ENCODE data around the gene SLCO4A1. TPM values are rescaled to one million over a fixed set of nuclear protein-coding genes. Genes with fewer than 3 reads are reported as not detected.

The SLCO4A1 gene
- total RNA-seq: 59.2 and 61.1 TPM in 2 replicates

GRCh38 chr20:62642051-62642665 is at the start of gene SLCO4A1:
Gene SLCO4A1, plus strand, starts transcription at chr20:62642503. Its CDS starts 13,952 bp downstream, at chr20:62656455.
- Mint-ChIP-seq H3K4me1 (ENCODE audit: low read depth) (peaks cover 23% of the 10 kb centered on the region), H3K4me3 (ENCODE audit: low read depth) (peak within 1 kb of the TSS; percentile 80), H3K36me3 (ENCODE audit: low read depth) (peaks cover 17% of the 10 kb centered on the region), H3K27me3 (ENCODE audit: low read depth) (peaks cover 7% of the 10 kb centered on the region), H3K9me3 (no peaks in the 10 kb centered on the region), H3K27ac (peak within 1 kb of the TSS; percentile 74)
- intact Hi-C loops (cut with micrococcal nuclease): loop anchor here (1.0 to 5.0 kb wide), 4 partner anchors 9 to 153 kb away; no protein-coding TSS in a partner anchor
- peak; percentile 89 for DNase-seq (ENCODE audit: low spot score)

- Mint-ChIP-seq H3K9me3 (no peaks in the 10 kb centered on the region), H3K27ac (no peak overlapping the region)
- intact Hi-C loops (cut with micrococcal nuclease): no loop called here
These were observed 49.7 kb upstream of the SLCO4A1 start for GRCh38 chr20:62592506-62593177.

GRCh38 chr20:62593616-62594015 is 48.7 kb upstream of the SLCO4A1 start:
- Mint-ChIP-seq H3K27me3 (ENCODE audit: low read depth) (peaks cover 18% of the 10 kb centered on the region), H3K36me3 (ENCODE audit: low read depth) (no peaks in the 10 kb centered on the region), H3K4me3 (ENCODE audit: low read depth) (no peak overlapping the region), H3K27ac (no peak overlapping the region), H3K4me1 (ENCODE audit: low read depth) (peaks cover 9% of the 10 kb centered on the region), H3K9me3 (no peaks in the 10 kb centered on the region)
- intact Hi-C loops (cut with micrococcal nuclease): no loop called here
- no peak for DNase-seq (ENCODE audit: low spot score)

More at GRCh38 chr20:62592506-62593177, 49.7 kb upstream of the SLCO4A1 start:
- no peak overlapping the region for H3K4me3 Mint-ChIP-seq (ENCODE audit: low read depth)
- peaks cover 3% of the 10 kb centered on the region for H3K4me1 Mint-ChIP-seq (ENCODE audit: low read depth)
- peaks cover 12% of the 10 kb centered on the region for H3K27me3 Mint-ChIP-seq (ENCODE audit: low read depth)
- no peak for DNase-seq (ENCODE audit: low spot score)
- no peaks in the 10 kb centered on the region for H3K36me3 Mint-ChIP-seq (ENCODE audit: low read depth)

- no peak for DNase-seq (ENCODE audit: low spot score)
- Mint-ChIP-seq H3K4me3 (ENCODE audit: low read depth) (no peak overlapping the region), H3K4me1 (ENCODE audit: low read depth) (peaks cover 16% of the 10 kb centered on the region), H3K36me3 (ENCODE audit: low read depth) (no peaks in the 10 kb centered on the region), H3K27ac (no peak overlapping the region), H3K9me3 (no peaks in the 10 kb centered on the region), H3K27me3 (ENCODE audit: low read depth) (peaks cover 18% of the 10 kb centered on the region)
- intact Hi-C loops (cut with micrococcal nuclease): no loop called here
These were observed 47.2 kb upstream of the SLCO4A1 start for GRCh38 chr20:62595069-62595468.

- intact Hi-C loops (cut with micrococcal nuclease): no loop called here
- H3K9me3 Mint-ChIP-seq: no peaks in the 10 kb centered on the region
- H3K36me3 Mint-ChIP-seq (ENCODE audit: low read depth): no peaks in the 10 kb centered on the region
- no peak overlapping the region for H3K4me3 Mint-ChIP-seq (ENCODE audit: low read depth)
- H3K27me3 Mint-ChIP-seq (ENCODE audit: low read depth): peaks cover 19% of the 10 kb centered on the region
- DNase-seq (ENCODE audit: low spot score): no peak
- peaks cover 18% of the 10 kb centered on the region for H3K4me1 Mint-ChIP-seq (ENCODE audit: low read depth)
- no peak overlapping the region for H3K27ac Mint-ChIP-seq
These were observed 46.8 kb upstream of the SLCO4A1 start for GRCh38 chr20:62595491-62595890.

GRCh38 chr20:62596486-62596885 is 45.8 kb upstream of the SLCO4A1 start:
- intact Hi-C loops (cut with micrococcal nuclease): no loop called here
- Mint-ChIP-seq H3K27me3 (ENCODE audit: low read depth) (peaks cover 21% of the 10 kb centered on the region), H3K4me3 (ENCODE audit: low read depth) (no peak overlapping the region), H3K27ac (no peak overlapping the region), H3K4me1 (ENCODE audit: low read depth) (peaks cover 22% of the 10 kb centered on the region), H3K9me3 (no peaks in the 10 kb centered on the region), H3K36me3 (ENCODE audit: low read depth) (no peaks in the 10 kb centered on the region)
- no peak for DNase-seq (ENCODE audit: low spot score)

- intact Hi-C loops (cut with micrococcal nuclease): no loop called here
- H3K9me3 Mint-ChIP-seq: no peaks in the 10 kb centered on the region
- H3K36me3 Mint-ChIP-seq (ENCODE audit: low read depth): no peaks in the 10 kb centered on the region
- no peak for DNase-seq (ENCODE audit: low spot score)
- peaks cover 24% of the 10 kb centered on the region for H3K4me1 Mint-ChIP-seq (ENCODE audit: low read depth)
- H3K4me3 Mint-ChIP-seq (ENCODE audit: low read depth): no peak overlapping the region
- H3K27me3 Mint-ChIP-seq (ENCODE audit: low read depth): peaks cover 21% of the 10 kb centered on the region
- H3K27ac Mint-ChIP-seq: no peak overlapping the region
These were observed 45.4 kb upstream of the SLCO4A1 start for GRCh38 chr20:62596921-62597320.

- Mint-ChIP-seq H3K27ac (no peak overlapping the region), H3K4me3 (ENCODE audit: low read depth) (no peak overlapping the region), H3K9me3 (no peaks in the 10 kb centered on the region), H3K4me1 (ENCODE audit: low read depth) (peaks cover 30% of the 10 kb centered on the region), H3K36me3 (ENCODE audit: low read depth) (no peaks in the 10 kb centered on the region), H3K27me3 (ENCODE audit: low read depth) (peaks cover 25% of the 10 kb centered on the region)
- DNase-seq (ENCODE audit: low spot score): no peak
- intact Hi-C loops (cut with micrococcal nuclease): no loop called here
These were observed 44.7 kb upstream of the SLCO4A1 start for GRCh38 chr20:62597416-62598115.

- no peaks in the 10 kb centered on the region for H3K36me3 Mint-ChIP-seq (ENCODE audit: low read depth)
- peaks cover 25% of the 10 kb centered on the region for H3K27me3 Mint-ChIP-seq (ENCODE audit: low read depth)
- no peaks in the 10 kb centered on the region for H3K9me3 Mint-ChIP-seq
- intact Hi-C loops (cut with micrococcal nuclease): no loop called here
- peaks cover 38% of the 10 kb centered on the region for H3K4me1 Mint-ChIP-seq (ENCODE audit: low read depth)
- H3K27ac Mint-ChIP-seq: no peak overlapping the region
- H3K4me3 Mint-ChIP-seq (ENCODE audit: low read depth): no peak overlapping the region
- DNase-seq (ENCODE audit: low spot score): no peak
These were observed 43.5 kb upstream of the SLCO4A1 start for GRCh38 chr20:62598761-62599194.

GRCh38 chr20:62599216-62600110 is 42.8 kb upstream of the SLCO4A1 start:
- intact Hi-C loops (cut with micrococcal nuclease): loop anchor here (5.0 kb wide), 2 partner anchors 43 to 97 kb away; partner anchors contain the start of gene SLCO4A1
- Mint-ChIP-seq H3K4me1 (ENCODE audit: low read depth) (peaks cover 40% of the 10 kb centered on the region), H3K9me3 (no peaks in the 10 kb centered on the region)

GRCh38 chr20:62601172-62601571 is 41.1 kb upstream of the SLCO4A1 start:
- Mint-ChIP-seq H3K4me1 (ENCODE audit: low read depth) (peaks cover 39% of the 10 kb centered on the region), H3K4me3 (ENCODE audit: low read depth) (no peak overlapping the region), H3K27me3 (ENCODE audit: low read depth) (peaks cover 16% of the 10 kb centered on the region), H3K9me3 (no peaks in the 10 kb centered on the region), H3K27ac (no peak overlapping the region), H3K36me3 (ENCODE audit: low read depth) (no peaks in the 10 kb centered on the region)
- intact Hi-C loops (cut with micrococcal nuclease): loop anchor here (5.0 kb wide), 2 partner anchors 41 to 99 kb away; partner anchors contain the start of gene SLCO4A1
- DNase-seq (ENCODE audit: low spot score): no peak

More at GRCh38 chr20:62599216-62600110, 42.8 kb upstream of the SLCO4A1 start:
- Mint-ChIP-seq H3K27ac (no peak overlapping the region), H3K4me3 (ENCODE audit: low read depth) (no peak overlapping the region), H3K36me3 (ENCODE audit: low read depth) (no peaks in the 10 kb centered on the region), H3K27me3 (ENCODE audit: low read depth) (peaks cover 25% of the 10 kb centered on the region)
- DNase-seq (ENCODE audit: low spot score): no peak

GRCh38 chr20:62601714-62602113 is 40.6 kb upstream of the SLCO4A1 start:
- intact Hi-C loops (cut with micrococcal nuclease): loop anchor here (2.0 to 5.0 kb wide), 4 partner anchors 17 to 299 kb away; partner anchors contain the start of genes ADRM1 and SLCO4A1
- no peak for DNase-seq (ENCODE audit: low spot score)
- no peak overlapping the region for H3K27ac Mint-ChIP-seq
- H3K36me3 Mint-ChIP-seq (ENCODE audit: low read depth): no peaks in the 10 kb centered on the region
- no peak overlapping the region for H3K4me3 Mint-ChIP-seq (ENCODE audit: low read depth)
- peaks cover 17% of the 10 kb centered on the region for H3K27me3 Mint-ChIP-seq (ENCODE audit: low read depth)
- H3K4me1 Mint-ChIP-seq (ENCODE audit: low read depth): peaks cover 39% of the 10 kb centered on the region
- no peaks in the 10 kb centered on the region for H3K9me3 Mint-ChIP-seq
